ENCODE results near the gene MMUT.

GRCh38 chr6:49468042-49468441 lies 5.0 kb upstream of the MMUT start:
- TF ChIP-seq CTCF (IDR thresholded peaks at IDR 0.05): no peak
- TF ChIP-seq POLR2A (IDR thresholded peaks at IDR 0.05): no peak
